Fibroblast of pulmonary artery (primary cell): Measurements from ENCODE around the gene SUPT7L.

Experiments used
- DNase-seq: peaks from one replicate; pipeline ENCODE4 v3.0.0-alpha.2; 2010; ENCODE audit warnings: low read depth
- H3K4me3 ChIP-seq: replicated peaks from 2 replicates; pipeline ENCODE4 v1.5.1; 2011; ENCODE audit warnings: low read depth, mild to moderate bottlenecking, control low read depth, low read length, moderate library complexity
- CTCF ChIP-seq: IDR thresholded peaks from 2 replicates; pipeline ENCODE4 v1.5.1; 2011; ENCODE audit warnings: mild to moderate bottlenecking, control low read depth, low read length, inconsistent platforms; ENCODE audit errors: missing control alignments

SUPT7L gene

GRCh38 chr2:27709326-27709725 lies 45.9 kb upstream of the SUPT7L start:
- no peak for DNase-seq
- TF ChIP-seq CTCF: no peak

GRCh38 chr2:27708666-27709065 lies 45.3 kb upstream of the SUPT7L start:
- no peak for TF ChIP-seq CTCF
- H3K4me3 ChIP-seq: no peak overlapping the region
- no peak for DNase-seq

More at GRCh38 chr2:27709326-27709725, 45.9 kb upstream of the SUPT7L start:
- no peak overlapping the region for H3K4me3 ChIP-seq

- no peak for TF ChIP-seq CTCF
- no peak overlapping the region for H3K4me3 ChIP-seq
- no peak for DNase-seq
Measured at GRCh38 chr2:27708257-27708654, 44.8 kb upstream of the SUPT7L start.

GRCh38 chr2:27707462-27708256 lies 44.2 kb upstream of the SUPT7L start:
- DNase-seq: no peak
- TF ChIP-seq CTCF: no peak
- no peak overlapping the region for H3K4me3 ChIP-seq

- TF ChIP-seq CTCF: no peak
- DNase-seq: peak; percentile 98
- no peak overlapping the region for H3K4me3 ChIP-seq
Measured at GRCh38 chr2:27705851-27706622, 42.6 kb upstream of the SUPT7L start.

GRCh38 chr2:27704342-27704876 lies 41.0 kb upstream of the SUPT7L start:
- TF ChIP-seq CTCF: no peak
- no peak for DNase-seq
- H3K4me3 ChIP-seq: no peak overlapping the region
